Measurements from ENCODE around the gene FOXN1. TPM values are rescaled to one million over a fixed set of nuclear protein-coding genes. Genes with fewer than 3 reads are reported as not detected.

The FOXN1 gene
- total and polyA plus RNA-seq, 4 donors = not detected

GRCh38 chr17:28518132-28518531 is 12.0 kb downstream of the FOXN1 start:
- Histone ChIP-seq H3K9ac (ENCODE audit: low read depth in 1 of 2, low read length in 2 of 2) (no peak overlapping the region), H3K27me3 (ENCODE audit: control insufficient read depth in 4 of 4, insufficient read depth in 4 of 4, low read length in 3 of 4) (no peaks in the 10 kb centered on the region), H3K4me1 (ENCODE audit: control insufficient read depth in 4 of 4, insufficient read depth in 4 of 4, low read length in 3 of 4) (no peaks in the 10 kb centered on the region), H3K27ac (ENCODE audit: low read depth in 1 of 2, low read length in 2 of 2) (no peak overlapping the region), H3K9me3 (ENCODE audit: control insufficient read depth in 4 of 4, low read length in 3 of 4) (no peaks in the 10 kb centered on the region), H3K36me3 (ENCODE audit: control insufficient read depth in 4 of 4, insufficient read depth in 3 of 4, low read depth in 1 of 4, low read length in 3 of 4) (no peaks in the 10 kb centered on the region), H3K4me3 (ENCODE audit: low read depth in 1 of 3, low read length in 3 of 3) (no peak overlapping the region)
- TF ChIP-seq HNF4A (conservative IDR thresholded peaks at IDR 0.05) = no peak
- no peak for TF ChIP-seq CTCF (IDR thresholded peaks at IDR 0.05; ENCODE audit: low read depth, low read length, missing input control)
- no peak for TF ChIP-seq FOXA2 (IDR thresholded peaks at IDR 0.05)
- no peak for TF ChIP-seq NR2F2 (IDR thresholded peaks at IDR 0.05)
- no peak for TF ChIP-seq ZBTB33 (IDR thresholded peaks at IDR 0.05)
- no peak for TF ChIP-seq EGR1 (IDR thresholded peaks at IDR 0.05; ENCODE audit: low read depth in 2 of 2)
- WGBS = 77% methylated on average over 6 of the region's 6 CpGs
- DNase-seq (ENCODE audit: low spot score) = no peak

GRCh38 chr17:28518578-28518977 is 12.4 kb downstream of the FOXN1 start:
- Histone ChIP-seq H3K9me3 (ENCODE audit: control insufficient read depth in 4 of 4, low read length in 3 of 4) (no peaks in the 10 kb centered on the region), H3K27ac (ENCODE audit: low read depth in 1 of 2, low read length in 2 of 2) (no peak overlapping the region)

More at GRCh38 chr17:28518578-28518977, 12.4 kb downstream of the FOXN1 start:
- H3K36me3 ChIP-seq (ENCODE audit: control insufficient read depth in 4 of 4, insufficient read depth in 3 of 4, low read depth in 1 of 4, low read length in 3 of 4) = no peaks in the 10 kb centered on the region
- 84% methylated on average over 7 of the region's 7 CpGs for WGBS
- no peak for TF ChIP-seq ZBTB33 (IDR thresholded peaks at IDR 0.05)
- no peak for TF ChIP-seq HNF4A (conservative IDR thresholded peaks at IDR 0.05)
- TF ChIP-seq TAF1 (conservative IDR thresholded peaks at IDR 0.05) = no peak
- no peak for TF ChIP-seq MAX (IDR thresholded peaks at IDR 0.05)
- TF ChIP-seq YY1 (IDR thresholded peaks at IDR 0.05) = no peak
- TF ChIP-seq HNF4G (IDR thresholded peaks at IDR 0.05) = no peak
- TF ChIP-seq ATF3 (IDR thresholded peaks at IDR 0.05) = no peak
- DNase-seq (ENCODE audit: low spot score) = no peak
- H3K4me1 ChIP-seq (ENCODE audit: control insufficient read depth in 4 of 4, insufficient read depth in 4 of 4, low read length in 3 of 4) = no peaks in the 10 kb centered on the region
- H3K27me3 ChIP-seq (ENCODE audit: control insufficient read depth in 4 of 4, insufficient read depth in 4 of 4, low read length in 3 of 4) = no peaks in the 10 kb centered on the region
- no peak overlapping the region for H3K4me3 ChIP-seq (ENCODE audit: low read depth in 1 of 3, low read length in 3 of 3)
- H3K9ac ChIP-seq (ENCODE audit: low read depth in 1 of 2, low read length in 2 of 2) = no peak overlapping the region
